PC-3 (cell line): ENCODE measurements around the gene APOL6. TPM values are rescaled to one million over a fixed set of nuclear protein-coding genes. Genes with fewer than 3 reads are reported as not detected.

Source experiments
- ATAC-seq: fragments of 200-7000 bp; cut with Tn5 transposase; 2 replicates; pipeline ENCODE4 v1.9.1; 2020; ENCODE audit warnings: mild to moderate bottlenecking, moderate library complexity
- BruUV-seq: library from RNA; stranded (reverse); fragments of 400-500 nt; replicated peaks from 2 replicates; lab custom pipeline; 2021; lab: Mats Ljungman, UMichigan
- CTCF ChIA-PET: fragments of 300-600 bp; sonication (Branson Sonifier 250); formaldehyde crosslinking; loops from one replicate; lab custom pipeline; 2022; ENCODE audit warnings: antibody characterized with exemption; lab: Charles Lee
- POLR2A ChIA-PET: fragments of 300-600 bp; sonication (Branson Sonifier 250); formaldehyde crosslinking; loops from one replicate; lab custom pipeline; 2022; ENCODE audit warnings: antibody characterized with exemption; ENCODE audit not compliant: unreplicated experiment; lab: Charles Lee
- DNase-seq: peaks from one replicate; pipeline ENCODE4 v3.0.0-alpha.2; 2015
- H2AFZ ChIP-seq: fragments of 300-600 bp; sonication (generic); 2 replicates; pipeline ENCODE4 v1.6.0; 2016; ENCODE audit warnings: antibody characterized with exemption, low read length
- H3F3A ChIP-seq: fragments of 300-600 bp; sonication (generic); one replicate; pipeline ENCODE4 v1.6.0; 2017; ENCODE audit warnings: antibody characterized with exemption, low read length, control low read depth, mild to moderate bottlenecking; ENCODE audit not compliant: unreplicated experiment
- H3K27ac ChIP-seq: fragments of 300-600 bp; sonication (generic); 2 replicates; pipeline ENCODE4 v1.5.1; 2016; ENCODE audit warnings: mild to moderate bottlenecking, low read length
- H3K27me3 ChIP-seq: fragments of 300-600 bp; sonication (generic); 2 replicates; pipeline ENCODE4 v1.6.1; 2016; ENCODE audit warnings: low read length, mixed read lengths
- H3K36me3 ChIP-seq: fragments of 300-600 bp; sonication (generic); 2 replicates; pipeline ENCODE4 v1.6.1; 2016; ENCODE audit warnings: low read depth, mixed run types, low read length, mixed read lengths
- H3K4me1 ChIP-seq: fragments of 300-600 bp; sonication (generic); 2 replicates; pipeline ENCODE4 v1.5.1; 2016; ENCODE audit warnings: low read length; ENCODE audit not compliant: insufficient read depth
- H3K4me2 ChIP-seq: fragments of 300-600 bp; sonication (generic); 2 replicates; pipeline ENCODE4 v1.6.0; 2016; ENCODE audit warnings: low read length
- H3K4me3 ChIP-seq: fragments of 300-600 bp; sonication (generic); 2 replicates; pipeline ENCODE4 v1.5.1; 2016; ENCODE audit warnings: mild to moderate bottlenecking, low read length, mixed read lengths
- H3K79me2 ChIP-seq: fragments of 300-600 bp; sonication (generic); 2 replicates; pipeline ENCODE4 v1.6.1; 2017; ENCODE audit warnings: low read length, mixed read lengths
- H3K9ac ChIP-seq: fragments of 300-600 bp; sonication (generic); 2 replicates; pipeline ENCODE4 v1.6.0; 2016; ENCODE audit warnings: mild to moderate bottlenecking, low read length
- H3K9me2 ChIP-seq: fragments of 300-600 bp; sonication (generic); replicated peaks from 2 replicates; pipeline ENCODE4 v1.6.1; 2016; ENCODE audit warnings: mixed run types, low read length, mixed read lengths
- H3K9me3 ChIP-seq: fragments of 300-600 bp; sonication (generic); 2 replicates; pipeline ENCODE4 v1.6.1; 2016; ENCODE audit warnings: low read length, mixed read lengths
- H4K20me1 ChIP-seq: fragments of 300-600 bp; sonication (generic); 2 replicates; pipeline ENCODE4 v1.6.1; 2016; ENCODE audit warnings: low read length, mixed read lengths
- CTCF ChIP-seq: fragments of 300-600 bp; sonication (generic); conservative IDR thresholded peaks from 2 replicates; pipeline ENCODE4 v1.5.1; 2017; ENCODE audit warnings: antibody characterized with exemption, low read depth, mild to moderate bottlenecking, low read length
- EZH2 ChIP-seq: fragments of 300-600 bp; sonication (generic); IDR thresholded peaks from one replicate; pipeline ENCODE4 v1.6.1; 2017; ENCODE audit warnings: antibody characterized with exemption, mild to moderate bottlenecking, low read length; ENCODE audit not compliant: unreplicated experiment
- EZH2phosphoT487 ChIP-seq: fragments of 300-600 bp; sonication (generic); IDR thresholded peaks from 2 replicates; pipeline ENCODE4 v1.6.1; 2018; ENCODE audit warnings: mild to moderate bottlenecking, antibody characterized with exemption, low read length, borderline replicate concordance
- intact Hi-C: fragments of 100-400 bp; cut with micrococcal nuclease; formaldehyde crosslinking; loops from 2 replicates; pipeline ENCODE4 v1.9.0; 2023
- total RNA-seq: library from RNA; depleted of rRNA; stranded (reverse); fragments of >200 nt; gene quantifications from 2 replicates; pipeline ENCODE4 v1.2.3, GENCODE V29; 2014

APOL6 gene
- total RNA-seq, 1 experiment from 2014 or later = 8.2 TPM

GRCh38 chr22:35645646-35646045 is 2.6 kb upstream of the APOL6 start:
- intact Hi-C loops = no loop called here
- ChIA-PET CTCF (no interaction called here), POLR2A (no interaction called here)
- no peak for ATAC-seq
- BruUV-seq = no TSS peak
- H3K4me2 ChIP-seq = no peak overlapping the region
- H3K27me3 ChIP-seq = no peaks in the 10 kb centered on the region
- H3K79me2 ChIP-seq = peaks cover 13% of the 10 kb centered on the region
- H3K9ac ChIP-seq = no peak overlapping the region
- H3K4me1 ChIP-seq = peaks cover 23% of the 10 kb centered on the region
- H2AFZ ChIP-seq = no peak overlapping the region
- H3K4me3 ChIP-seq = no peak overlapping the region
- DNase-seq = no peak
- H3K9me2 ChIP-seq = no peaks in the 10 kb centered on the region
- TF ChIP-seq CTCF = no peak
- TF ChIP-seq EZH2 = no peak
- no peak for TF ChIP-seq EZH2phosphoT487
- no peaks in the 10 kb centered on the region for H4K20me1 ChIP-seq
- H3K36me3 ChIP-seq = no peaks in the 10 kb centered on the region
- no peaks in the 10 kb centered on the region for H3K9me3 ChIP-seq
- no peak overlapping the region for H3K27ac ChIP-seq
- no peaks in the 10 kb centered on the region for H3F3A ChIP-seq

- Histone ChIP-seq H3K36me3 (no peaks in the 10 kb centered on the region), H3K9me2 (no peaks in the 10 kb centered on the region), H3K27ac (0 out of 2 replicates have a peak overlapping the region, but pooled peaks have one; percentile 59), H4K20me1 (no peaks in the 10 kb centered on the region), H3K4me1 (peaks cover 17% of the 10 kb centered on the region), H3K79me2 (peaks cover 13% of the 10 kb centered on the region), H3K9me3 (no peaks in the 10 kb centered on the region), H2AFZ (peak overlapping the region; percentile 79), H3K4me3 (peak overlapping the region; percentile 72), H3K9ac (peak overlapping the region; percentile 68), H3K4me2 (peak overlapping the region; percentile 83), H3F3A (no peaks in the 10 kb centered on the region), H3K27me3 (no peaks in the 10 kb centered on the region)
- POLR2A ChIA-PET = interaction anchor here (0.6 kb wide), 1 partner anchor 191 kb away, joined by 5 read pairs; no protein-coding TSS in a partner anchor
- CTCF ChIA-PET = no interaction called here
- no TSS peak for BruUV-seq
- TF ChIP-seq EZH2phosphoT487 = no peak
- TF ChIP-seq EZH2 = no peak
- TF ChIP-seq CTCF = no peak
- ATAC-seq (no peak), DNase-seq (no peak)
- intact Hi-C loops = no loop called here
These were observed 844 bp downstream of the APOL6 start for GRCh38 chr22:35649026-35649553.

- no peaks in the 10 kb centered on the region for H3K9me3 ChIP-seq
- intact Hi-C loops = no loop called here
- BruUV-seq = no TSS peak
- H3K4me2 ChIP-seq = peak overlapping the region; percentile 83
- no peaks in the 10 kb centered on the region for H3K27me3 ChIP-seq
- no peaks in the 10 kb centered on the region for H3K9me2 ChIP-seq
- H2AFZ ChIP-seq = no peak overlapping the region
- DNase-seq (no peak), ATAC-seq (no peak)
- no peaks in the 10 kb centered on the region for H4K20me1 ChIP-seq
- ChIA-PET CTCF (no interaction called here), POLR2A (no interaction called here)
- peaks cover 14% of the 10 kb centered on the region; the same call in 1 of the 2 replicates for H3K4me1 ChIP-seq
- peaks cover 13% of the 10 kb centered on the region for H3K79me2 ChIP-seq
- TF ChIP-seq EZH2phosphoT487 (no peak), CTCF (no peak), EZH2 (no peak)
- H3K4me3 ChIP-seq = peak overlapping the region; percentile 72; the same call in 1 of the 2 replicates
- H3K9ac ChIP-seq = no peak overlapping the region
- H3K27ac ChIP-seq = no peak overlapping the region
- no peaks in the 10 kb centered on the region for H3F3A ChIP-seq
- H3K36me3 ChIP-seq = no peaks in the 10 kb centered on the region
These were observed 1.5 kb downstream of the APOL6 start for GRCh38 chr22:35649636-35650250.
